H1 (cell line): ENCODE data around the gene RUNX1. TPM values are rescaled to one million over a fixed set of nuclear protein-coding genes. Genes with fewer than 3 reads are reported as not detected.

Experiments used
- CTCF ChIA-PET: fragments of 300-600 bp; sonication (Branson Sonifier 250); formaldehyde crosslinking; loops from one replicate; lab custom pipeline; 2021; ENCODE audit not compliant: partially characterized antibody; lab: Charles Lee
- POLR2A ChIA-PET: fragments of 300-600 bp; sonication (Branson Sonifier 250); formaldehyde crosslinking; loops from one replicate; lab custom pipeline; 2021; ENCODE audit warnings: inconsistent platforms; ENCODE audit not compliant: partially characterized antibody; lab: Charles Lee
- DNase-seq, 2 experiments: peaks; one replicate each; pipeline versions ENCODE4 v3.0.0 to v3.0.0-alpha.2; 2010 to 2022; ENCODE audit warnings: low spot score in 2 of 2, low read depth in 1 of 2, mixed read lengths in 1 of 2
- FAIRE-seq: peaks from 2 replicates; lab custom pipeline; 2011; peaks lifted over from hg19 to GRCh38; lab: Jason Lieb, UNC
- H2AFZ ChIP-seq: 2 replicates; pipeline ENCODE4 v1.8.1; 2012; ENCODE audit warnings: low read length, inconsistent platforms
- H2AK5ac ChIP-seq: 2 replicates; pipeline ENCODE4 v1.6.1; 2013; ENCODE audit warnings: low read depth, low read length
- H2BK120ac ChIP-seq: replicated peaks from 2 replicates; pipeline ENCODE3; 2013; ENCODE audit warnings: low read depth, low read length, inconsistent platforms
- H2BK12ac ChIP-seq: 2 replicates; pipeline ENCODE4 v1.6.1; 2013; ENCODE audit warnings: low read depth, low read length
- H2BK15ac ChIP-seq: 2 replicates; pipeline ENCODE4 v1.6.1; 2013; ENCODE audit warnings: low read length
- H2BK20ac ChIP-seq: 2 replicates; pipeline ENCODE4 v1.6.1; 2013; ENCODE audit warnings: low read length
- H2BK5ac ChIP-seq: 2 replicates; pipeline ENCODE4 v1.6.1; 2013; ENCODE audit warnings: low read depth, low read length
- H3K14ac ChIP-seq: 2 replicates; pipeline ENCODE4 v1.6.1; 2013; ENCODE audit warnings: inconsistent platforms; ENCODE audit not compliant: insufficient read length
- H3K18ac ChIP-seq: 2 replicates; pipeline ENCODE4 v1.6.1; 2013; ENCODE audit warnings: low read length; ENCODE audit errors: extremely low read depth
- H3K23ac ChIP-seq: 2 replicates; pipeline ENCODE4 v1.6.1; 2013; ENCODE audit warnings: inconsistent platforms; ENCODE audit not compliant: insufficient read length
- H3K23me2 ChIP-seq: 2 replicates; pipeline ENCODE4 v1.6.1; 2013; ENCODE audit warnings: low read depth, low read length
- H3K27ac ChIP-seq: 2 replicates; pipeline ENCODE4 v1.6.1; 2011; ENCODE audit warnings: low read depth, low read length, inconsistent platforms
- H3K27me3 ChIP-seq, 4 experiments: replicated peaks in 1 of 4; 1 replicate in 1 of 4; 2 replicates in 3 of 4; pipeline versions ENCODE4 v1.6.1 to v1.8.1; 2011 to 2013; ENCODE audit warnings: low read length in 3 of 4, mild to moderate bottlenecking in 3 of 4, inconsistent platforms in 2 of 4, mixed read lengths in 2 of 4, moderate library complexity in 1 of 4; ENCODE audit not compliant: control insufficient read depth in 3 of 4, insufficient read depth in 3 of 4; ENCODE audit errors: extremely low read depth in 1 of 4
- H3K36me3 ChIP-seq, 4 experiments: 2 replicates each; pipeline versions ENCODE4 v1.6.1 to v1.8.1; 2011 to 2013; ENCODE audit warnings: mild to moderate bottlenecking in 4 of 4, low read length in 3 of 4, moderate library complexity in 2 of 4, control low read depth in 1 of 4, inconsistent platforms in 1 of 4; ENCODE audit not compliant: insufficient read depth in 4 of 4, control insufficient read depth in 2 of 4
- H3K4ac ChIP-seq: replicated peaks from 2 replicates; pipeline ENCODE3; 2013; ENCODE audit warnings: low read length, low read depth, mixed read lengths, inconsistent platforms; ENCODE audit not compliant: insufficient read length
- H3K4me1 ChIP-seq, 4 experiments: replicated peaks in 1 of 4; 1 replicate in 1 of 4; 2 replicates in 3 of 4; pipeline versions ENCODE4 v1.6.1 to v1.8.1; 2011 to 2013; ENCODE audit warnings: low read length in 3 of 4, inconsistent platforms in 2 of 4, mixed read lengths in 1 of 4; ENCODE audit not compliant: insufficient read depth in 4 of 4, control insufficient read depth in 3 of 4
- H3K4me2 ChIP-seq, 2 experiments: 2 replicates each; pipeline versions ENCODE4 v1.6.1 to v1.8.1; 2011 to 2013; ENCODE audit warnings: low read depth in 2 of 2, low read length in 2 of 2, control low read depth in 1 of 2, inconsistent platforms in 1 of 2, mild to moderate bottlenecking in 1 of 2; ENCODE audit not compliant: insufficient read depth in 1 of 2
- H3K4me3 ChIP-seq, 4 experiments: fragments of 200-600, 300-600 bp in 1 of 4; sonication (generic), shearing (Covaris generic), sonication (Bioruptor Twin) in 1 of 4; 2 replicates each; pipeline versions ENCODE4 v1.5.1 to v1.8.1; 2011 to 2016; ENCODE audit warnings: low read length in 4 of 4, low read depth in 3 of 4, control low read depth in 2 of 4, inconsistent platforms in 2 of 4, mild to moderate bottlenecking in 2 of 4, mixed read lengths in 1 of 4, moderate library complexity in 1 of 4; ENCODE audit not compliant: insufficient read depth in 2 of 4; ENCODE audit errors: extremely low read depth in 1 of 4
- H3K56ac ChIP-seq: replicated peaks from 2 replicates; pipeline ENCODE3; 2013; ENCODE audit warnings: low read depth, mild to moderate bottlenecking, mixed read lengths, low read length, inconsistent platforms; ENCODE audit not compliant: insufficient read length
- H3K79me1 ChIP-seq: 2 replicates; pipeline ENCODE4 v1.6.1; 2013; ENCODE audit warnings: low read depth, low read length, control low read depth
- H3K79me2 ChIP-seq, 2 experiments: 2 replicates each; pipeline versions ENCODE4 v1.6.1 to v1.8.1; 2012 to 2013; ENCODE audit warnings: low read length in 2 of 2, mild to moderate bottlenecking in 2 of 2, inconsistent platforms in 1 of 2; ENCODE audit not compliant: insufficient read depth in 2 of 2, control insufficient read depth in 1 of 2
- H3K9ac ChIP-seq, 4 experiments: replicated peaks in 1 of 4; 1 replicate in 1 of 4; 2 replicates in 3 of 4; pipeline versions ENCODE4 v1.6.1 to v1.8.1; 2011 to 2013; ENCODE audit warnings: low read depth in 3 of 4, low read length in 3 of 4, control low read depth in 2 of 4, mild to moderate bottlenecking in 2 of 4, moderate library complexity in 2 of 4, inconsistent platforms in 1 of 4; ENCODE audit errors: extremely low read depth in 1 of 4
- H3K9me3 ChIP-seq, 2 experiments: 2 replicates each; pipeline versions ENCODE4 v1.6.1 to v1.8.1; 2012 to 2013; ENCODE audit warnings: mild to moderate bottlenecking in 2 of 2, moderate library complexity in 2 of 2, control low read depth in 1 of 2, inconsistent platforms in 1 of 2, low read depth in 1 of 2, low read length in 1 of 2, mixed read lengths in 1 of 2; ENCODE audit not compliant: insufficient read depth in 2 of 2
- H4K20me1 ChIP-seq, 2 experiments: replicated peaks in 1 of 2; 2 replicates each; pipeline versions ENCODE3 to v1.8.1; 2011 to 2013; ENCODE audit warnings: inconsistent platforms in 2 of 2, low read length in 2 of 2, mild to moderate bottlenecking in 1 of 2; ENCODE audit not compliant: insufficient read depth in 2 of 2, control insufficient read depth in 1 of 2
- H4K5ac ChIP-seq: 2 replicates; pipeline ENCODE4 v1.6.1; 2013; ENCODE audit warnings: low read length, low read depth, mixed read lengths, inconsistent platforms; ENCODE audit not compliant: insufficient read length
- H4K8ac ChIP-seq: 2 replicates; pipeline ENCODE4 v1.8.0; 2013; ENCODE audit warnings: mild to moderate bottlenecking, moderate library complexity, low read length, inconsistent platforms; ENCODE audit not compliant: insufficient read depth; ENCODE audit errors: extremely low read depth
- H4K91ac ChIP-seq: replicated peaks from 2 replicates; pipeline ENCODE3; 2013; ENCODE audit warnings: low read length, mixed read lengths, inconsistent platforms; ENCODE audit not compliant: insufficient read length
- BCL11A ChIP-seq, 2 experiments: IDR thresholded peaks; one replicate each; pipeline ENCODE4 v1.6.1; 2011; ENCODE audit warnings: low read depth in 2 of 2, low read length in 2 of 2, mild to moderate bottlenecking in 2 of 2
- E2F6 ChIP-seq: IDR thresholded peaks from 2 replicates; pipeline ENCODE4 v1.6.1; 2012; ENCODE audit warnings: inconsistent platforms
- EZH2 ChIP-seq: fragments of 200-600 bp; sonication (generic); IDR thresholded peaks from 2 replicates; pipeline ENCODE4 v1.7.1; 2012; ENCODE audit warnings: low read depth, mild to moderate bottlenecking, moderate library complexity, low read length, inconsistent platforms; ENCODE audit not compliant: severe bottlenecking
- TBP ChIP-seq: IDR thresholded peaks from 2 replicates; pipeline ENCODE4 v1.6.1; 2011; ENCODE audit warnings: low read depth, low read length, improper control_type of control experiment
- WGBS, 2 experiments: shearing (Covaris generic) in 1 of 2; methylation state at CpG; one replicate each; pipeline versions ENCODE4 v1.1.6 to v1.1.7; 2013 to 2015; ENCODE audit warnings: low lambda C conversion rate in 2 of 2, mixed read lengths in 2 of 2, inconsistent platforms in 1 of 2, low coverage in 1 of 2, missing lambda C conversion rate in 1 of 2; ENCODE audit not compliant: insufficient replicate concordance in 2 of 2, insufficient coverage in 1 of 2, insufficient read length in 1 of 2; ENCODE audit errors: extremely low coverage in 1 of 2, missing lambda C conversion rate in 1 of 2; 5-methylcytosine and 5-hydroxymethylcytosine counted together
- polyA plus RNA-seq, 7 experiments: library from polyadenylated mRNA; depleted of rRNA in 3 of 7; stranded (reverse) in 5 of 7; unstranded in 2 of 7; fragments of >200 nt in 5 of 7; fragments of 200-250 nt in 2 of 7; gene quantifications; 1 replicate in 5 of 7; 2 replicates in 1 of 7; 4 replicates in 1 of 7; pipeline versions ENCODE4 v1.2.1 to v1.2.3, GENCODE V29; 2011 to 2013; ENCODE audit warnings: missing spikeins in 2 of 7, mixed read lengths in 2 of 7
- total RNA-seq: library from RNA; stranded (reverse); fragmentation: NEBNext Ultra II Directional; extraction: Animal tissue kit (Norgen Biotek cat#: 25700); gene quantifications from 2 replicates; pipeline ENCODE4 v1.2.1, GENCODE V29; 2021

RUNX1 gene
- total and polyA plus RNA-seq, 2 of the 8 experiments (the other 6 are each of a cell fraction or from before 2014, with no cell fraction given) = 0.20 to 0.60 TPM

GRCh38 chr21:34768326-34768725 is 280.8 kb downstream of the RUNX1 start:
- ChIA-PET CTCF (interaction anchor here (0.6 to 1.1 kb wide), 2 partner anchors 23 to 956 kb away, joined by 3 to 4 read pairs; no protein-coding TSS in a partner anchor), POLR2A (no interaction called here)
- Histone ChIP-seq H3K23ac (no peak overlapping the region), H3K9ac (no peak overlapping the region), H2AFZ (no peak overlapping the region), H3K23me2 (no peaks in the 10 kb centered on the region), H3K18ac (no peak overlapping the region), H3K27ac (no peak overlapping the region), H4K5ac (no peak overlapping the region), H3K79me2 (no peaks in the 10 kb centered on the region), H4K8ac (no peak overlapping the region), H2BK5ac (no peak overlapping the region), H2BK20ac (no peak overlapping the region)
- FAIRE-seq (no peak), DNase-seq (no peak)
- TF ChIP-seq EZH2 = no peak
- TF ChIP-seq TBP = no peak
- TF ChIP-seq BCL11A (IDR thresholded peaks at IDR 0.05; ENCODE audit: low read depth in 2 of 2, low read length in 2 of 2) = no peak
- TF ChIP-seq E2F6 = no peak
- TF ChIP-seq, all 59 proteins: peak for 0
- H3K56ac ChIP-seq = no peak overlapping the region
- WGBS, 2 experiments = 98% methylated on average over 3 of the region's 3 CpGs; no CpG with 5 or more reads in 1 of the 2 experiments
- H3K4me1 ChIP-seq = no peaks in the 10 kb centered on the region
- no peaks in the 10 kb centered on the region; a peak in 2 of 4 replicates for H3K9me3 ChIP-seq
- no peaks in the 10 kb centered on the region for H4K20me1 ChIP-seq
- H2BK15ac ChIP-seq = no peak overlapping the region
- no peaks in the 10 kb centered on the region for H3K36me3 ChIP-seq
- no peak overlapping the region for H2AK5ac ChIP-seq
- no peaks in the 10 kb centered on the region for H3K79me1 ChIP-seq
- H3K14ac ChIP-seq = no peak overlapping the region
- H2BK120ac ChIP-seq = no peak overlapping the region
- no peak overlapping the region for H3K4me2 ChIP-seq
- H3K4ac ChIP-seq = no peak overlapping the region
- no peak overlapping the region for H4K91ac ChIP-seq
- no peaks in the 10 kb centered on the region for H3K27me3 ChIP-seq
- H3K4me3 ChIP-seq = no peak overlapping the region
- no peak overlapping the region for H2BK12ac ChIP-seq
